Activated effector memory CD4-positive, alpha-beta T cell treated with anti-CD3 and anti-CD28 coated beads, Interleukin-2, amount 50 U/mL, for 16 hours (primary cell): Measurements from ENCODE around the gene FTH1.
A peak's percentile ranks its signal among the peaks of the same experiment; 100 is the strongest.

Experiments
- DNase-seq: peaks from one replicate; pipeline ENCODE4 v3.0.0-alpha.2; 2020

Gene FTH1

GRCh38 chr11:61948505-61948904, 18.9 kb downstream of the FTH1 start:
- DNase-seq: no peak

GRCh38 chr11:61947486-61948210, 19.8 kb downstream of the FTH1 start:
- DNase-seq: peak; percentile 85

GRCh38 chr11:61946894-61947293, 20.5 kb downstream of the FTH1 start:
- no peak for DNase-seq

GRCh38 chr11:61945191-61945590, 22.2 kb downstream of the FTH1 start:
- no peak for DNase-seq

GRCh38 chr11:61940466-61940865, 27.0 kb downstream of the FTH1 start:
- no peak for DNase-seq

- no peak for DNase-seq
Observed at GRCh38 chr11:61935861-61936260, 31.6 kb downstream of the FTH1 start.

- DNase-seq: no peak
Observed at GRCh38 chr11:61930933-61931332, 36.5 kb downstream of the FTH1 start.

- no peak for DNase-seq
Observed at GRCh38 chr11:61928606-61929005, 38.8 kb downstream of the FTH1 start.

- DNase-seq: no peak
Observed at GRCh38 chr11:61927501-61927900, 39.9 kb downstream of the FTH1 start.

GRCh38 chr11:61926235-61926634, 41.2 kb downstream of the FTH1 start:
- DNase-seq: no peak

GRCh38 chr11:61925736-61926135, 41.7 kb downstream of the FTH1 start:
- DNase-seq: no peak

GRCh38 chr11:61924064-61924455, 43.4 kb downstream of the FTH1 start:
- no peak for DNase-seq

GRCh38 chr11:61923166-61924063, 44.0 kb downstream of the FTH1 start:
- peak; percentile 57 for DNase-seq

- DNase-seq: no peak
Observed at GRCh38 chr11:61922539-61922938, 44.9 kb downstream of the FTH1 start.

- DNase-seq: no peak
Observed at GRCh38 chr11:61921446-61921845, 46.0 kb downstream of the FTH1 start.

GRCh38 chr11:61919705-61920631, 47.5 kb downstream of the FTH1 start:
- peak; percentile 60 for DNase-seq

GRCh38 chr11:61918938-61919704, 48.3 kb downstream of the FTH1 start:
- DNase-seq: no peak

- no peak for DNase-seq
Observed at GRCh38 chr11:61918251-61918937, 49.0 kb downstream of the FTH1 start.

- peak; percentile 62 for DNase-seq
Observed at GRCh38 chr11:61917334-61918109, 49.9 kb downstream of the FTH1 start, which contains the start of gene RAB3IL1. Gene RAB3IL1, minus strand, starts transcription at chr11:61917566. Its CDS starts 199 bp downstream, at chr11:61917367.

GRCh38 chr11:61916737-61917333, 50.6 kb downstream of the FTH1 start:
- peak; percentile 59 for DNase-seq
